ENCODE results near the gene DIO3.

DNA sequence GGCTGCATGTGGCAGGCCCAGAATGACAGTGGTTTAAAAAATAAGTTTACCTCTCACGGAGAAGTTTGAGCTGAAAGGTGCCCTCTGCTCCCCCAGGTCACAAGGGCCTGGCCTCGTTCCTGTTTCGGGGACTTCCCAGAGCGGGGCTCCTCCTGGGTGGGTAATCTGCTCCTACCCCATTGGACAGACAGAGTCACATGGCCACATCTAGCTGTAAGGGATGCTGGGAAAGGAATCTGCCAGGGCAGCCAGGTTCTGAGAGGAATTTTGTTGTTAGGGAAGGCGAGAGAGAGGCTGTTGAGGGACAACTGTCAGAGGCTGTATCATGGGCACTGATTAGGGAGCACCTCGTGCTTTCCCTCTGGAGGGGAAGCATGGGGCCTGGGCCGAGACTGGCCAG is 24.0 kb upstream of the DIO3 start:
- no peak for TF ChIP-seq CTCF (conservative IDR thresholded peaks at IDR 0.05; ENCODE audit: low read length)
- TF ChIP-seq EZH2phosphoT487 (IDR thresholded peaks at IDR 0.05; ENCODE audit: borderline replicate concordance, low read depth, low read length), result no peak
